ENCODE data around the gene BTBD17.
A peak's percentile ranks its signal among the peaks of the same experiment; 100 is the strongest.

Gene BTBD17

GRCh38 chr17:74391771-74392170 is 30.1 kb upstream of the BTBD17 start:
- no peaks in the 10 kb centered on the region for H3K4me1 Mint-ChIP-seq
- H3K4me3 Mint-ChIP-seq: no peak overlapping the region
- no peak for ATAC-seq
- H3K36me3 Mint-ChIP-seq: no peaks in the 10 kb centered on the region
- no peak overlapping the region for H3K27ac Mint-ChIP-seq
- H3K27me3 Mint-ChIP-seq: peaks cover 26% of the 10 kb centered on the region
- H3K9me3 Mint-ChIP-seq: no peaks in the 10 kb centered on the region

- Mint-ChIP-seq H3K9me3 (no peaks in the 10 kb centered on the region), H3K36me3 (no peaks in the 10 kb centered on the region), H3K4me3 (no peak overlapping the region), H3K4me1 (no peaks in the 10 kb centered on the region), H3K27me3 (peaks cover 26% of the 10 kb centered on the region), H3K27ac (no peak overlapping the region)
- ATAC-seq: no peak
Observed at GRCh38 chr17:74390680-74391653, 29.3 kb upstream of the BTBD17 start.

DNA sequence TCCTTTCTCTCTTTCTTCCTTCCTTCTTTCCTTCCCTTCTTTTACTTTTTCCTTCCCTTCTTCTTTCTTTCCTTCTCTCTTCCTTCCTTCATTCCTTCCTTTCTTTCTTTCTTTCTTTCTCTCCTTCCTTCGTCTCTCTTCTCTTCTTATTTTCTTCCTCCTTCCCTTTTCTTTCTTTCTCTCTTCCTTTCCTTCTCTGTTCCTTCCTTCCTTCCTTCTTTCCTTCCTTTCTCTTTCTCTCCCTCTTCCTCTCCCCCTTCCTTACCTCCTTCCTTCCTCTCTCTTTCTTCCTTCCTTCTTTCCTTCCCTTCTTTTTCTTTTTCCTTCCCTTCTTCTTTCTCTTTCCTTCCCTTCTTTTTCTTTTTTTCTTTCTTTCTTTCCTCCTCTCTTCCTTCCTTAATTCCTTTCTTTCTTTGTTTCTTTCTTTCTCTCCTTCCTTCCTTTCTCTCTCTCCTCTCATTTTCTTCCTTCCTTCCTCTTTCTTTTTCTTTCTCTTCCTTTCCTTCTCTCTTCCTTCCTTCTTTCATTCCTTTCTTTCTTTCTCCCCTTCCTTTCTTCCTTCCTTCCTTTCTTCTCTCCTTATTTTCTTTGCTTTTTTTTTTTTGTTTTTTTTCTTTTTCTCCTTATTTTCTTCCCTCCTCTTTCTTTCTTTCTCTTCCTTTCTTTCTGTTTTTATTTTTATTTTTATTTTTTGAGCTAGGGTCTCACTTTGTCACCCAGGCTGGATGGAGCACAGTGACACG is 28.4 kb upstream of the BTBD17 start:
- H3K4me1 Mint-ChIP-seq: no peaks in the 10 kb centered on the region

GRCh38 chr17:74389084-74389753 is 27.6 kb upstream of the BTBD17 start:
- Mint-ChIP-seq H3K27ac (no peak overlapping the region), H3K27me3 (peaks cover 27% of the 10 kb centered on the region), H3K36me3 (no peaks in the 10 kb centered on the region), H3K4me1 (no peaks in the 10 kb centered on the region), H3K9me3 (no peaks in the 10 kb centered on the region), H3K4me3 (no peak overlapping the region)
- no peak for ATAC-seq

More for the DNA sequence above, 28.4 kb upstream of the BTBD17 start:
- H3K36me3 Mint-ChIP-seq: no peaks in the 10 kb centered on the region
- H3K27ac Mint-ChIP-seq: no peak overlapping the region
- no peak for ATAC-seq
- no peaks in the 10 kb centered on the region for H3K9me3 Mint-ChIP-seq
- H3K27me3 Mint-ChIP-seq: peaks cover 26% of the 10 kb centered on the region
- H3K4me3 Mint-ChIP-seq: no peak overlapping the region

DNA sequence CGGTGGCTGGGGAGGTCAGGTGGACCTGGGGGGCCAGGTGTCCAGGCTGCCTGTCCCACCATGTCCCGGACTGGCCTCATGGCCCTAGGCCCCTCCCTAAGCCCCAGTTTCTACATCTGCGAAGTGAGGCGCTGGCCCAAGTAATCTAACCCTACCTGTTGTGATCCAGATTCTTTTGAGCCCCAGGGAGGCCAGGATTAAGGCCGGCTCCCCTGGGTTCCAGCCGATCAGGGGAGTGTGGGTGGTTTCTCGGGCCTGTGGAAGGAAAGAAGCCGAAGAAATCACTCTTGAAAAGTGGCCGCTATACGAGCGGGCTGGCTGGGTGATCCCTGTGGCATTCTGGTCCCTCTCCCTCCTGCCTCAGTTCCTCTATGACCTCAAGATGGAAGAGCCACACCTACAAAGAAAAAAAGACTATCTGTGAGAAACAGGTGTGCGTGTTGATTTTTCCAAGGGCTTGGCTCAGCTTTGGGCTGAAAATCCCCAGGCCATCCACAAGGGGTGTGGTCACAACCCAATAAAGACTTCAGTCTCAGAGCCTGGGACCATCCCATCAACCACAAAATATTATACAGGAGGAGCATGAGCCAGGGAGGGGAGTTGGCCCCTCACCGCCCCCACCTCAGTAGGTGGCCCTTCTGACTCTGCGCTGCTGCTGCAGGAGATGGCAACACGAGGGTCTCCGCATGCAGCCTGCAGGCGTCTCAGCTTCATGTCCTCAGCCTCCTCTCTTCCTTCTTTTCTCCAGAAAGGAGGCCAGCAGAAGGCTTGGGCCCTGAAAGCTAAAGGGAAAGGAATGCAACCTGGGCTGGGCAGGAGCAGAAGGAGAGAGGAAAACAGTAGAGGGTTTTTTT is 25.9 kb upstream of the BTBD17 start:
- Mint-ChIP-seq H3K27me3 (peaks cover 19% of the 10 kb centered on the region), H3K4me3 (no peak overlapping the region), H3K4me1 (no peaks in the 10 kb centered on the region), H3K9me3 (no peaks in the 10 kb centered on the region), H3K36me3 (no peaks in the 10 kb centered on the region), H3K27ac (no peak overlapping the region)
- ATAC-seq: peak; percentile 50

DNA sequence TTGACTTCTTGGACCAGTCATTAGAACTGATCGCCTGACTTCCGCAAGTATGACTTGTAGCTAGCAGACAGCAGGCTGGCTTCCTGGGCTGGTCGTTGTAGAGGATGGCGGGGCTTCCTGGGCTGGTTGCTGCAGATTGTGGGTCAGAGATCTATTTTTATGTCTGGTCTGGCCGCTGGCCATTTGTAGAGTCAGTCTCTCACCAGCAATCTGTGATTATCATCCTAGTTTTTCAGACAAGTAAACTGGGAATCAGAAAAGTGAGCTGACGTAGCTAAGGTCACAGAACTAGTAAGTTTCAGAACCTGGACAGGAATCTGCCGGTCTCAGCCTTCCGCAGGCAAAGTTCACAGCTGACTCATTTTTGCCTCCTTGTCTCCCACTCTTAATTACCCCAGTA is 24.7 kb upstream of the BTBD17 start:
- H3K9me3 Mint-ChIP-seq: no peaks in the 10 kb centered on the region
- H3K36me3 Mint-ChIP-seq: no peaks in the 10 kb centered on the region
- H3K27ac Mint-ChIP-seq: no peak overlapping the region
- no peaks in the 10 kb centered on the region for H3K4me1 Mint-ChIP-seq
- H3K4me3 Mint-ChIP-seq: no peak overlapping the region
- no peak for ATAC-seq
- peaks cover 19% of the 10 kb centered on the region for H3K27me3 Mint-ChIP-seq

DNA sequence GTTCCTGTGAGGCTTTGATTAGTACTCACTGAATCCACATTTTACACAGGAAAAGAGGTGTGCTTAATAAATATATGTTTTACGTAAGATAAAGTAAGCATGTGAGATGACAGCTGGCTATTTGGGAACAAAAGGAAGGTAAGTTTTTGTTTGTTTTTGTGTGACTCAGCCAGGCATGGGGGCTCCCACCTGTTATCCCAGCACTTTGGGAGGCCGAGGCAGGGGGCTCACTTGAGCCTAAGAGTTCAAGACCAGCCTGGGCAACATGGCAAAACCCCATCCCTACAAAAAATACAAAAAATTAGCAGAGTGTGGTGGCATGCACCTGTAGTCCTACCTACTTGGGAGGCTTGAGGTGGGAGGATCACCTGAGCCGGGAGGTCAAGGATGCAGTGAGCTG is 23.5 kb upstream of the BTBD17 start:
- no peaks in the 10 kb centered on the region for H3K9me3 Mint-ChIP-seq

DNA sequence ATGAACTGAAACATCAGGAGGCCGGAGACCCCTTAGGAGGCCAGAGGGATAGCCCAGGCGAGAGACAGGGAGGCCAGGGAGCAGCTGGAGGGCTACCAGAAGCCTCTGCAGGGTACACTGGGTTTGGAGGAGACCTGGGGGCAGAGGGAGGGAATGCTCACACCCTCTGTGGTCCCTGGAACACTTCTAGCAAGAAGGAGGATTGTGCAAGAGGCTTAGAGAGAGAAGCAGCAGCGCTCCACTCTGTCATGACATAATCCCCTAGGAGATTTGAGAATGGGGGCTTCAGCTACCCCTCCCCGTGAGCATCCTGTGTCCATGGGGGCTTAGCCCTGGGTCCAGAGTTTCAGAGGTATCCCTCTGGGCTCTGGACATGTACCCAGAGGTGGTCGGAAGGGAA is 21.5 kb upstream of the BTBD17 start:
- Mint-ChIP-seq H3K9me3 (no peaks in the 10 kb centered on the region), H3K27me3 (peaks cover 28% of the 10 kb centered on the region), H3K4me1 (no peaks in the 10 kb centered on the region), H3K4me3 (no peak overlapping the region), H3K36me3 (no peaks in the 10 kb centered on the region), H3K27ac (no peak overlapping the region)
- ATAC-seq: no peak

More for the DNA sequence above, 23.5 kb upstream of the BTBD17 start:
- Mint-ChIP-seq H3K36me3 (no peaks in the 10 kb centered on the region), H3K27me3 (peaks cover 19% of the 10 kb centered on the region), H3K4me1 (no peaks in the 10 kb centered on the region), H3K4me3 (no peak overlapping the region), H3K27ac (no peak overlapping the region)
- no peak for ATAC-seq

DNA sequence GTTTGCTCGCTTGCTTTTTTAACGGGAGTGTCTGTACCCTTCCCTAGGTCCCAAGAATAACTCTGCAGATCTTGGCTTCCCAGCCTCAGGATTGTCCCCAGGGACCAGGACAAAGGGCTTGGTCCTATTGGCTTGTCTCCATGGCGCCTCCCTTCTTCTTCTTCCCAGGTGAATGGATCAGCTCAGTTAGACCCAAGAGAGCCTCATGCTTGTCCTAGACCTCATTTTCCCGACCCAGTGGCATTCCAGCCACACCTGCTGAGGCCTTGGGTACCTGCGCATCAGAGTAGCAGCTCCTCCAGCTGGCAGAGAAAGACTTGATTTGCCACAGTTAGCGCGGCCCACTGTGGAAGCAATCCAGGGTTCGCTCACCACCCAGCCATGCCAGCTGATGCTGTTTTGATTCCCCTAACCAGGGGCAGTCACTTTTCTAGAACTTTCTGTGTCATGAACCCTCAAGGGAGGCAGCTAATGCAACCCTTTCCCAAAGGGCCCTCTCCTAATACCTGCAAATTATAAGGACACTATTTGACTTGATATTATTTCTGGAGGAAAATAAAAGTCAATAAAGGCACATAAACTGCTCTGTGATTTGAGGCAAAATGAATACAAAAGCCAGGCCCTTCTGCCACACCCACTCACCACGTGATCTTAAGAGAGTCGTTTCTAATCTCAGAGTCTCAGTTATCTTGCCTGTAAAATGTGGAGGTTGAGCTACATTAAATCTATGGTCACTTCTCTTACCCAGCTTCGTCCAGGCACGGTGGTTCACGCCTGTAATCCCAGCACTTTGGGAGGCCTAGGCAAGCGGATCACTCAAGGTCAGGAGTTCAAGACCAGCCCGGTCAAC is 19.5 kb upstream of the BTBD17 start:
- no peaks in the 10 kb centered on the region for H3K9me3 Mint-ChIP-seq
- H3K36me3 Mint-ChIP-seq: no peaks in the 10 kb centered on the region
- H3K27ac Mint-ChIP-seq: no peak overlapping the region
- no peak overlapping the region for H3K4me3 Mint-ChIP-seq
- H3K4me1 Mint-ChIP-seq: no peaks in the 10 kb centered on the region
- no peak for ATAC-seq
- H3K27me3 Mint-ChIP-seq: peaks cover 35% of the 10 kb centered on the region

DNA sequence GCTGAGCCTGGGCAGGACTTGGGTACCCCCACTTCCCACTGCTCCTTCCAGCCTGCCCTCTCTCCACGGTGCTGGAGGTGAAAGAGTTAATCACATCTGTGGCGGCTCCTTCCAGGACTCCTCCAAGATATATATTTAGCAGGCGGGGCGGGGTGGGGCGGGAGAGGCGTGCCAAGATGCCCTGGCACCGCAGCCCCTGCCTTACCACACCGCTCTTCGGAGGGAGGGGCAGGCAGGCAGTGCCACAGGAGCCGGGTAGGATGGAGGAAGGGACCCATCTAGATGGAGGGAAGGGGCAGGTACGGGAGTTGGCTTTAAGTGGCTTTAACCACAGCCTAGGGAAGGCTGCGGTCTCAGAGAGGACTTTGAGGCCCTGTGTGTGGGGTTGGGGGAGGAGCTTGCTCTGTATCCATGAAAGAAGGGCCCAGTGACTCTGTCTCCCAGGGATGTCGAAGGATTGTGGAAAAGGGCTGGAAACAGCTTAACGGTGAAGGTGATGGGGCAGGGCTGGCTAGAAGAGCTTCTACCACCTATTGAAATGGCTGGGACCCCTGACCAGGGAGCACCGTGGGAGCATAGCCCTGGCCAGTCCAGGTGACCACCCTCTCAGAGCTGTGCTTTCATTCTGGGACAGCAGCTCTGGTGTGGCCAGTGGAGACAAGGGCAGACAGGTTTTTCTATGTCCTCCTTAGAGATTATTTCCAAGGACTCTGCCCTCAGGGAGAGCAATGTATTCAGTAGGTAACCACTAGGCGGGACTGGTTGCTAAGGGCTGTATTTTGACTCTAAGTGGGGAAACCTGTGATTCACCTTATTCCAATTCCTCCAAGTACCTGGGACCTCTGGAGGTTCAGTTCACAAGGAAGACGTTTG is 18.7 kb upstream of the BTBD17 start:
- peak; percentile 3 for ATAC-seq
- no peaks in the 10 kb centered on the region for H3K9me3 Mint-ChIP-seq
- no peak overlapping the region for H3K27ac Mint-ChIP-seq
- peaks cover 29% of the 10 kb centered on the region for H3K27me3 Mint-ChIP-seq
- no peaks in the 10 kb centered on the region for H3K36me3 Mint-ChIP-seq
- no peak overlapping the region for H3K4me3 Mint-ChIP-seq
- H3K4me1 Mint-ChIP-seq: no peaks in the 10 kb centered on the region

- H3K27ac Mint-ChIP-seq: no peak overlapping the region
Observed at GRCh38 chr17:74379495-74380085, 17.9 kb upstream of the BTBD17 start.

GRCh38 chr17:74374858-74375257 is 13.2 kb upstream of the BTBD17 start:
- H3K27me3 Mint-ChIP-seq: peaks cover 39% of the 10 kb centered on the region
- no peak for ATAC-seq
- H3K9me3 Mint-ChIP-seq: no peaks in the 10 kb centered on the region
- no peaks in the 10 kb centered on the region for H3K4me1 Mint-ChIP-seq
- H3K27ac Mint-ChIP-seq: no peak overlapping the region
- H3K4me3 Mint-ChIP-seq: no peak overlapping the region
- no peaks in the 10 kb centered on the region for H3K36me3 Mint-ChIP-seq

More at GRCh38 chr17:74379495-74380085, 17.9 kb upstream of the BTBD17 start:
- H3K36me3 Mint-ChIP-seq: no peaks in the 10 kb centered on the region
- peaks cover 22% of the 10 kb centered on the region for H3K27me3 Mint-ChIP-seq
- H3K4me3 Mint-ChIP-seq: no peak overlapping the region
- H3K4me1 Mint-ChIP-seq: no peaks in the 10 kb centered on the region
- H3K9me3 Mint-ChIP-seq: no peaks in the 10 kb centered on the region
- ATAC-seq: peak; percentile 87
